Activated CD4-positive, alpha-beta memory T cell treated with anti-CD3 and anti-CD28 coated beads for 36 hours (primary cell): ENCODE data around the gene RAI2. TPM values are rescaled to one million over a fixed set of nuclear protein-coding genes. Genes with fewer than 3 reads are reported as not detected.
A peak's percentile ranks its signal among the peaks of the same experiment; 100 is the strongest.

ENCODE experiments used
- CTCF ChIA-PET: fragments of 350-600 bp; sonication (Branson Sonifier 250); formaldehyde crosslinking; loops from one replicate; lab custom pipeline; 2021; ENCODE audit warnings: antibody characterized with exemption, inconsistent platforms; lab: Charles Lee
- POLR2A ChIA-PET: fragments of 350-600 bp; sonication (Branson Sonifier 250); formaldehyde crosslinking; loops from one replicate; lab custom pipeline; 2021; ENCODE audit warnings: antibody characterized with exemption; lab: Charles Lee
- DNase-seq: peaks from one replicate; pipeline ENCODE4 v3.0.0-alpha.2; 2020
- H3K27ac Mint-ChIP-seq: one replicate; pipeline ENCODE4 v1.8.0; 2021; ENCODE audit warnings: mixed read lengths
- H3K27me3 Mint-ChIP-seq: one replicate; pipeline ENCODE4 v1.8.0; 2021; ENCODE audit warnings: mixed read lengths
- H3K36me3 Mint-ChIP-seq: one replicate; pipeline ENCODE4 v1.8.0; 2021; ENCODE audit warnings: mixed read lengths
- H3K4me1 Mint-ChIP-seq: one replicate; pipeline ENCODE4 v1.8.0; 2021; ENCODE audit warnings: low read depth, mixed read lengths
- H3K4me3 Mint-ChIP-seq: one replicate; pipeline ENCODE4 v1.8.0; 2021; ENCODE audit warnings: mild to moderate bottlenecking, mixed read lengths
- H3K9me3 Mint-ChIP-seq: one replicate; pipeline ENCODE4 v1.8.0; 2021; ENCODE audit warnings: mixed read lengths
- intact Hi-C: fragments of 100-400 bp; cut with micrococcal nuclease; formaldehyde crosslinking; loops from one replicate; pipeline ENCODE4 v1.15.1; 2023
- total RNA-seq, 2 experiments: library from RNA; stranded (reverse); gene quantifications; one replicate each; pipeline ENCODE4 v1.2.3, GENCODE V29; 2021

The RAI2 gene
- total RNA-seq, 2 experiments from 2014 or later = 0.39 to 0.43 TPM

- DNase-seq = peak; percentile 25
- Mint-ChIP-seq H3K9me3 (no peaks in the 10 kb centered on the region), H3K4me1 (no peaks in the 10 kb centered on the region), H3K36me3 (no peaks in the 10 kb centered on the region), H3K27me3 (no peaks in the 10 kb centered on the region), H3K4me3 (no peak overlapping the region), H3K27ac (no peak overlapping the region)
- POLR2A ChIA-PET = no interaction called here
- intact Hi-C loops = loop anchor here (2.0 kb wide), 1 partner anchor 33 kb away; the partner anchor contains the start of gene SCML1
- CTCF ChIA-PET = no interaction called here
Observed at GRCh38 chrX:17769701-17770269, 91.3 kb downstream of the RAI2 start.

- ChIA-PET CTCF (no interaction called here), POLR2A (no interaction called here)
- no peak for DNase-seq
- H3K4me3 Mint-ChIP-seq = no peak overlapping the region
- no peaks in the 10 kb centered on the region for H3K36me3 Mint-ChIP-seq
- no peaks in the 10 kb centered on the region for H3K4me1 Mint-ChIP-seq
- no peaks in the 10 kb centered on the region for H3K27me3 Mint-ChIP-seq
- no peaks in the 10 kb centered on the region for H3K9me3 Mint-ChIP-seq
- intact Hi-C loops = no loop called here
- no peak overlapping the region for H3K27ac Mint-ChIP-seq
Observed at GRCh38 chrX:17768997-17769396, 92.1 kb downstream of the RAI2 start.

- H3K9me3 Mint-ChIP-seq = no peaks in the 10 kb centered on the region
- intact Hi-C loops = no loop called here
- no peak for DNase-seq
- POLR2A ChIA-PET = no interaction called here
- CTCF ChIA-PET = no interaction called here
- no peak overlapping the region for H3K4me3 Mint-ChIP-seq
- H3K4me1 Mint-ChIP-seq = no peaks in the 10 kb centered on the region
- H3K27me3 Mint-ChIP-seq = no peaks in the 10 kb centered on the region
- H3K27ac Mint-ChIP-seq = no peak overlapping the region
- no peaks in the 10 kb centered on the region for H3K36me3 Mint-ChIP-seq
Observed at GRCh38 chrX:17767734-17768133, 93.4 kb downstream of the RAI2 start.

- Mint-ChIP-seq H3K4me1 (peaks cover 2% of the 10 kb centered on the region), H3K27me3 (no peaks in the 10 kb centered on the region), H3K36me3 (no peaks in the 10 kb centered on the region), H3K9me3 (no peaks in the 10 kb centered on the region), H3K27ac (no peak overlapping the region), H3K4me3 (no peak overlapping the region)
- POLR2A ChIA-PET = no interaction called here
- no peak for DNase-seq
- CTCF ChIA-PET = no interaction called here
- intact Hi-C loops = no loop called here
Observed at GRCh38 chrX:17759990-17760389, 101.1 kb downstream of the RAI2 start.

GRCh38 chrX:17758382-17758781 lies 102.7 kb downstream of the RAI2 start:
- Mint-ChIP-seq H3K27ac (no peak overlapping the region), H3K4me3 (no peak overlapping the region), H3K27me3 (no peaks in the 10 kb centered on the region), H3K4me1 (peaks cover 2% of the 10 kb centered on the region), H3K9me3 (no peaks in the 10 kb centered on the region), H3K36me3 (no peaks in the 10 kb centered on the region)
- DNase-seq = no peak
- intact Hi-C loops = no loop called here
- ChIA-PET POLR2A (no interaction called here), CTCF (no interaction called here)

GRCh38 chrX:17750436-17750835 lies 110.7 kb downstream of the RAI2 start:
- H3K9me3 Mint-ChIP-seq = no peaks in the 10 kb centered on the region
- no peak overlapping the region for H3K27ac Mint-ChIP-seq
- H3K4me1 Mint-ChIP-seq = no peaks in the 10 kb centered on the region
- no peak for DNase-seq
- no peaks in the 10 kb centered on the region for H3K27me3 Mint-ChIP-seq
- intact Hi-C loops = no loop called here
- CTCF ChIA-PET = no interaction called here
- POLR2A ChIA-PET = no interaction called here
- peaks cover 3% of the 10 kb centered on the region for H3K36me3 Mint-ChIP-seq
- no peak overlapping the region for H3K4me3 Mint-ChIP-seq

Other genes starting within 250 kb of the RAI2 start
- 1 to 10 TPM; 3.8 TPM for gene SCML1, start 123.8 kb downstream of the RAI2 start, total RNA-seq